GM21526 (cell line): ENCODE results near the gene TBC1D5.
"Not testable (repeated sequence)": the region's sequence is repeated elsewhere in the genome, so short reads cannot be mapped to it uniquely, and the experiment has no call there.

Source experiments
- ATAC-seq: cut with Tn5 transposase; IDR thresholded peaks from one replicate; pipeline ENCODE4 v1.9.1; 2021; ENCODE audit warnings: moderate library complexity; ENCODE audit not compliant: unreplicated experiment, low FRiP score

TBC1D5 gene

GRCh38 chr3:17724948-17725347 lies 17.5 kb downstream of the TBC1D5 start:
- ATAC-seq = no peak

GRCh38 chr3:17724122-17724521 lies 18.3 kb downstream of the TBC1D5 start:
- ATAC-seq = no peak

- no peak for ATAC-seq
These were observed 25.0 kb downstream of the TBC1D5 start for GRCh38 chr3:17717411-17717810.

- ATAC-seq = no peak
These were observed 28.0 kb downstream of the TBC1D5 start for GRCh38 chr3:17714473-17714872.

- no peak for ATAC-seq
These were observed 33.1 kb downstream of the TBC1D5 start for GRCh38 chr3:17709236-17709810.

DNA sequence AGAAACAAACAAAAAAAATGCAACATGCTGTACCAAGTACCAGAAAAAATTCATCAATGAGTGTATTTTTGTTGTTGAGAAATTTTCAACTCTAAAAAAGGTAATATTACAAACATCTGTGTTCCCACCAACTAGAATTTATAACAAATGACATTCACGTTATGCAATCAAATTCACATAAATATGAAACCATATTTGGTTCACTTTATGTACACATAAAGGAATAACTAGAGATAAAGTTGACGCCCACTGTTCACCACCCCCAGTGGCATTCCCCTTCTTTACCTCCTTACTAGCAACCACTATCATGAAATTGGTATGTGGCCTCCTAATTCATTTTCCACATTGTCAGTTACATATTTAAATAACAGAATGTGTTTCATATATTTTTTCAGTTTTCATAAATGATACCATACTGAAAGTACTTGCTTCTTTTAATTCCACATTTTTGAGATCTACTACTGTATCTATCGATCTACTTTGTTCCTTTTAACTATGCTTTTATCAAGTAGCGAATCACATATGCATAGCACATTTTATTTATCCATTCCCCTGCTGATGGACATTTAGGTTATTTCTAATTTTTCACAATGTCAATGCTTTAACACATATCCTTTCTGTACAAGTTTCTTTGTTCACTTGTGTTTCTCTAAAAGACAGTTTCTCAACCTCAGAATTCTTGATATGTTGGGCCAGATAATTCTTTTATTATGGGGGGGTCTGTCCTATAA lies 34.5 kb downstream of the TBC1D5 start:
- ATAC-seq = no peak

- not testable (repeated sequence) for ATAC-seq
These were observed 36.4 kb downstream of the TBC1D5 start for GRCh38 chr3:17705991-17706390.

DNA sequence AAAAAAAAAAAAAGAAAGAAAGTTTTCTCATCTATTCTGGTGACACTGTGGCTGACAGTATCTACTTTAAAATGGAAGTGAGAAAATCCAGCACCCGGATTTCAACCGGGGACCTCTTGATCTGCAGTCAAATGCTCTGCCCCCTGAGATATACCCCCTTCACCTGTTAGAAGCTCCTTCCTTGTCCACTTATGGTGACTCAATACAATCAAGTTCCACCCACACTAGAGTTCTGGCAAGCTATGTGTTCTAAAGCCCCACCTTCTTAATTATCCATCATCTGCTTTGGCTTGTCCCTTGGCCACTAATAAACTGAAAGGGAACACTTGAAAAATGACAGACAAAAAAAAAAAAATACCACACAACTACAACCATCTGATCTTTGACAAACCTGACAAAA lies 42.6 kb downstream of the TBC1D5 start:
- ATAC-seq = not testable (repeated sequence)

- not testable (repeated sequence) for ATAC-seq
These were observed 46.8 kb downstream of the TBC1D5 start for GRCh38 chr3:17695665-17696064.

- not testable (repeated sequence) for ATAC-seq
These were observed 48.8 kb downstream of the TBC1D5 start for GRCh38 chr3:17693670-17693999.

- not testable (repeated sequence) for ATAC-seq
These were observed 49.4 kb downstream of the TBC1D5 start for GRCh38 chr3:17692846-17693669.

DNA sequence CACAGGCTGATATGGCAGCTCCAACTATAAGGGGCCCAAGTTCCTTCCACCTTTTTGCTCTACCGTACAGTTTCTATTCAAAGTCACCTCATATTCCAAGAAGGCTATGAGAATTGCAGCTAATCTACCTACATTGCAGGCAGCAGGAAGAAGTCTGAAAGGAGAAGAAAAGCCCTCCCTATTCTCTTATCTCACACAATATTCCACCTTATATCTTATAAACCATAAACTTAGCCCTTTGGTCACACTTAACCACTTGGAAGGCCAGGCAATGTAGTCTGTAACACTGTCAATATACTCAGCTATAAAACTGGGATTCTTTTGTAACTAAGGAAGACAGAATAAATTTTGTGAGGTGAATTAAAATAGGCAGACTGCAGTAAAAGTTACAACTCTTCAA lies 54.9 kb downstream of the TBC1D5 start:
- ATAC-seq = no peak

DNA sequence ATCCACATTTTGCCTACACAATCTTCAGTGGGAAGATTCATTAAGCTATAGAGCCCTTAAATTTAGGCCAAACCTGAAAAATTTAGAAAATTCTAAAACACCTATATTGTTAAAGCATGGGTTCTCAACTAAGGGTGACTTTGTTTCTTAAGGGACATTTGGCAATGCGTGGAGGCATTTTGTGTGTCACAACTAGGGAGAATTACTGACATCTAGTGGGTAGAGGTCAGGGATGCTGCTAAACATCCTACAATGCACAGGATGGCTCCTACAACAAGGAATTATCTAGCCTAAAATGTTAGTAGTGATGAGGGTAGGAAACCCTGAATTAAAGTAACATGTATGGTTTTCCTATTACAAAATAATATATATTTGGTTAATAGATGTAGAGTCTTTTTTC lies 55.8 kb downstream of the TBC1D5 start:
- no peak for ATAC-seq

DNA sequence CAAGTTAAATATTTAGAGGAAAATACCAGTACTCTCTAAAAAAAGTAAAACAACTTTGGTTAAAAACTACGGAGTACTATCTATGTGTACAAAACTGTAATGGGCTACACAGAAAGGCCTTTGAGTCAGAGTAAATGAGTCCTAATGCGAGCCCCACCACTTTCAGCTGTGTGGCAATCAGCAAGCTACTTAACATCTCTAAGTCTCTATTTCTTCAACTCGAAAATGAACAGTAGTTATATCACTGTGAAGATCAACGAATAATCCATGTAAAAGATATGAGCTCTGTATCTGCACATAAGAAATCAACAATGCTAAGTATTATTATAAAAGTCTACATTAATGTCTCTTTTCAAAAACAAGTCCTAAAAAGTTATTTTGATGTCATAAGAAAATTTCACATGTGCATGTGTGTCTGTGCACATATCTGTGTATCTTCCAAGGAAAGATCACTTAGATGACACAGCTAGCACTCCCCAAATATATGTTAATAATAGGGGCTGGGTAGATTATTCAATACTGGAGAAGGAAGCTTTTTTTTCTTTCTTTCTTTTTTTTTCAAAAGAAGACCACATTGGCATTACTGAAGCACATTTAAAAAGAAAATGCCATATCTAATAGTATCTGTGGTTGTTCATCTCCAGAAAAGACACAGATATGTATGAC lies 58.8 kb downstream of the TBC1D5 start:
- no peak for ATAC-seq

GRCh38 chr3:17680530-17680929 lies 61.9 kb downstream of the TBC1D5 start:
- ATAC-seq = no peak

GRCh38 chr3:17678116-17678741 lies 64.2 kb downstream of the TBC1D5 start:
- no peak for ATAC-seq

GRCh38 chr3:17674082-17674686 lies 68.2 kb downstream of the TBC1D5 start:
- ATAC-seq = no peak

DNA sequence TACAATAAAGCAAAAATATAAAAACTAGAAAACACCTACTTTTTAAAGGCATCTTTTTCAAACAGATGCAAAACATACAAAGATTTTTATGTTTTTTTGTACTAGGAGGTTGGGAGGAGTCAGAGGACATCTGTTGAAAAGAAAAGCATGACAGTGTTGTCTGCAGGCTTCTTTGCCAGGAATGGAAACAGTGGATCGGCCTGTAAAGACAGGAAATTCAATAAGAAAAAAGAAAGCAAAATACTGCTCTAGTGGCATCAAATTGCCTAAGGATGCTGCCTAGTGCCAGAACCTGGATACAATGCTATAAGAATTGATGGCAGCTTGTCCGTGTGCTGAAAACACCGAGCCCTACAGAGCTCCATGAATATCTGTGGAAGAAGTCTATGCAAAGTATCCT lies 69.9 kb downstream of the TBC1D5 start:
- no peak for ATAC-seq

DNA sequence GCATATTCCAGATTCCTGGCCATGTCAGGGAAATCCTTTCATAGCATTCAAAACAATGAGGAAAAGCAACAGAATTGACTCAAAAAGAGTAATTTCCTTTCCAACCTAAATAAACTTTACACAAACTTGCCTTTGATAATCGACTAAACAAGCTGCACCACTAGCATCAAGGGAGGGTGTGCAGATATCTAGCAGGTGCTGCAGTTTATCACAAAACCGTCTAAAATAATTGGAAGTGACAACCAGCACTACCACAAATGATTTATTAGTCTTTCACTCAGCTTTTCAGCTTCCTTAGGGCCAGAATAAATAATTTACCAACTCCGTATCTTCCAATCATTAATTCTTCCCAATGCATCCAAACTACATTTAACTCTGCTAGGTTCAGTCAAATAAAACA lies 71.7 kb downstream of the TBC1D5 start:
- no peak for ATAC-seq

GRCh38 chr3:17664923-17665322 lies 77.5 kb downstream of the TBC1D5 start:
- ATAC-seq = no peak
